ENCODE measurements around the gene CHI3L2. TPM values are rescaled to one million over a fixed set of nuclear protein-coding genes. Genes with fewer than 3 reads are reported as not detected.
A peak's percentile ranks its signal among the peaks of the same experiment; 100 is the strongest.

CHI3L2 gene
- total and polyA plus RNA-seq, 7 donors: 0.24 to 2.2 (median 0.42) TPM

- intact Hi-C loops (cut with DNase I): no loop called here
- Histone ChIP-seq H3K4me3 (no peak overlapping the region), H3K27ac (no peak overlapping the region), H3K36me3 (ENCODE audit: insufficient read depth in 1 of 2, low read depth in 1 of 2) (peaks cover 2 to 12% of the 10 kb centered on the region in 2 donors), H3K27me3 (ENCODE audit: insufficient read depth in 3 of 3, low read length in 2 of 3) (no peaks in the 10 kb centered on the region), H3K4me1 (no peaks in the 10 kb centered on the region), H3K9me3 (no peaks in the 10 kb centered on the region)
- 39 to 47% (median 43%) methylated on average over 10 of the region's 10 CpGs for WGBS, 3 donors
- DNase-seq (no peak), ATAC-seq (peak in 1 of 4 donors; percentile 26)
- TF ChIP-seq CTCF (IDR thresholded peaks at IDR 0.05): no peak
Observed at GRCh38 chr1:111192658-111193519, 34.6 kb upstream of the CHI3L2 start.

GRCh38 chr1:111193712-111194480, 33.6 kb upstream of the CHI3L2 start:
- H3K4me1 ChIP-seq: no peaks in the 10 kb centered on the region
- 92% methylated on average over 3 of the region's 3 CpGs for WGBS, 3 donors
- intact Hi-C loops (cut with DNase I): no loop called here

GRCh38 chr1:111195002-111195684, 32.4 kb upstream of the CHI3L2 start:
- WGBS, 3 donors: 70 to 88% (median 80%) methylated on average over 4 of the region's 4 CpGs
- Histone ChIP-seq H3K4me3 (no peak overlapping the region), H3K27me3 (ENCODE audit: insufficient read depth in 3 of 3, low read length in 2 of 3) (no peaks in the 10 kb centered on the region), H3K36me3 (ENCODE audit: insufficient read depth in 1 of 2, low read depth in 1 of 2) (no peaks in the 10 kb centered on the region), H3K9me3 (no peaks in the 10 kb centered on the region), H3K4me1 (no peaks in the 10 kb centered on the region), H3K27ac (no peak overlapping the region)
- TF ChIP-seq CTCF (IDR thresholded peaks at IDR 0.05): no peak
- ATAC-seq (no peak), DNase-seq (no peak)
- intact Hi-C loops (cut with DNase I): no loop called here

More at GRCh38 chr1:111193712-111194480, 33.6 kb upstream of the CHI3L2 start:
- H3K4me3 ChIP-seq: no peak overlapping the region
- DNase-seq: no peak
- no peak for TF ChIP-seq CTCF (IDR thresholded peaks at IDR 0.05)
- no peak for ATAC-seq
- H3K27ac ChIP-seq: no peak overlapping the region
- H3K9me3 ChIP-seq: no peaks in the 10 kb centered on the region
- H3K36me3 ChIP-seq (ENCODE audit: insufficient read depth in 1 of 2, low read depth in 1 of 2): peaks cover 0 to 2% of the 10 kb centered on the region in 2 donors
- no peaks in the 10 kb centered on the region for H3K27me3 ChIP-seq (ENCODE audit: insufficient read depth in 3 of 3, low read length in 2 of 3)

- ATAC-seq (no peak), DNase-seq (no peak)
- no peaks in the 10 kb centered on the region for H3K4me1 ChIP-seq
- H3K27ac ChIP-seq: no peak overlapping the region
- no peaks in the 10 kb centered on the region for H3K27me3 ChIP-seq (ENCODE audit: insufficient read depth in 3 of 3, low read length in 2 of 3)
- H3K36me3 ChIP-seq (ENCODE audit: insufficient read depth in 1 of 2, low read depth in 1 of 2): no peaks in the 10 kb centered on the region
- no peak for TF ChIP-seq CTCF (IDR thresholded peaks at IDR 0.05)
- H3K4me3 ChIP-seq: no peak overlapping the region
- H3K9me3 ChIP-seq: no peaks in the 10 kb centered on the region
- 81 to 84% (median 82%) methylated on average over 2 of the region's 2 CpGs for WGBS, 3 donors
- intact Hi-C loops (cut with DNase I): no loop called here
Observed at GRCh38 chr1:111196213-111196612, 31.3 kb upstream of the CHI3L2 start.
